ENCODE data around the gene DCHS1. TPM values are rescaled to one million over a fixed set of nuclear protein-coding genes. Genes with fewer than 3 reads are reported as not detected.

DCHS1 gene
- total and polyA plus RNA-seq, 10 donors: 1.9 to 58.8 (median 36.3) TPM

GRCh38 chr11:6654281-6655019 lies 1.2 kb downstream of the DCHS1 start:
- Histone ChIP-seq H3K4me1 (peaks cover 2 to 66% (median 32%) of the 10 kb centered on the region in 6 donors), H3K27me3 (replicated peaks in 1 of 7) (peaks cover 0 to 24% (median 0%) of the 10 kb centered on the region in 7 donors), H3K9me3 (no peaks in the 10 kb centered on the region), H3K36me3 (no peaks in the 10 kb centered on the region), H3K4me3 (peak overlapping the region; percentile 25 to 73 (median 34)), H3K27ac (peak overlapping the region; percentile 51 to 86 (median 71))
- TF ChIP-seq CTCF (IDR thresholded peaks at IDR 0.05 in 8 of 11, conservative IDR thresholded peaks at IDR 0.05 in 3 of 11) (no peak), POLR2A (IDR thresholded peaks at IDR 0.05) (no peak), POLR2AphosphoS5 (IDR thresholded peaks at IDR 0.05) (no peak)
- intact Hi-C loops (cut with DNase I; ENCODE audit: low total_unique reads): no loop called here
- peak; percentile 78 for DNase-seq
- 59 to 70% (median 66%) methylated on average over 8 to 9 of the region's 9 CpGs for WGBS, 5 donors

DNA sequence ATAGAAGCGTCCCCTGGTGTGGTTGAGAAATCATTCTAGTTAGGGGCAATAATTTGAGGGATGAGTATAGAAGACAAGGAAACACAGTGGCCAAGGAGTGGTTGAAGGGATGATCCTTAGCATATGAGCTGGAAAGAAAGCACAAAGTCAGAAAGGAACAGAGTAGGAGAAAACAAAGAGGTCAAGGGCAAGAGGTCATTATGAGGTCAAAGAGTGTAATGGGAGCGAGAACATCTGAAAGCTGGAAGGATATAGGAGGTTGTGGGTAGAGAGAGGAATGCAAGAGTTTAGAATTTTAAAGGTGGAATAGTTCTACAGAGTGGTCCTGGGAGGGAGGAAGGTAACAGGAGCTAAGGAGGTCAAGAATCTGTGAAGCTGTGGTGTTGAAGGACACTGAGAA lies 2.0 kb downstream of the DCHS1 start:
- TF ChIP-seq POLR2AphosphoS5 (IDR thresholded peaks at IDR 0.05): no peak
- no peak for TF ChIP-seq POLR2A (IDR thresholded peaks at IDR 0.05)
- no peak for TF ChIP-seq CTCF (IDR thresholded peaks at IDR 0.05 in 8 of 11, conservative IDR thresholded peaks at IDR 0.05 in 3 of 11)
- H3K4me3 ChIP-seq: no peak overlapping the region
- H3K36me3 ChIP-seq: no peaks in the 10 kb centered on the region
- peaks cover 0 to 24% (median 0%) of the 10 kb centered on the region in 7 donors for H3K27me3 ChIP-seq (replicated peaks in 1 of 7)
- DNase-seq: no peak
- peaks cover 10 to 74% (median 38%) of the 10 kb centered on the region in 6 donors for H3K4me1 ChIP-seq
- H3K9me3 ChIP-seq: no peaks in the 10 kb centered on the region
- intact Hi-C loops (cut with DNase I; ENCODE audit: low total_unique reads): no loop called here
- peak overlapping the region in 1 of 8 donors; percentile 86 for H3K27ac ChIP-seq
- 82 to 92% (median 89%) methylated on average over 2 of the region's 2 CpGs for WGBS, 5 donors

- Histone ChIP-seq H3K4me1 (peaks cover 12 to 80% (median 43%) of the 10 kb centered on the region in 6 donors), H3K9me3 (no peaks in the 10 kb centered on the region), H3K27me3 (replicated peaks in 1 of 7) (peaks cover 0 to 24% (median 0%) of the 10 kb centered on the region in 7 donors), H3K36me3 (no peaks in the 10 kb centered on the region), H3K4me3 (no peak overlapping the region), H3K27ac (peak overlapping the region in 1 of 8 donors; percentile 16)
- no peak for DNase-seq
- intact Hi-C loops (cut with DNase I; ENCODE audit: low total_unique reads): no loop called here
- 76 to 96% (median 83%) methylated on average over 1 of the region's 1 CpG for WGBS, 5 donors
- peak in 1 of 3 donors; percentile 11 for TF ChIP-seq POLR2AphosphoS5 (IDR thresholded peaks at IDR 0.05)
- TF ChIP-seq POLR2A (IDR thresholded peaks at IDR 0.05): no peak
These were observed 2.5 kb downstream of the DCHS1 start for GRCh38 chr11:6653097-6653496.

- peaks cover 21 to 89% (median 53%) of the 10 kb centered on the region in 6 donors for H3K4me1 ChIP-seq
- 48 to 67% (median 58%) methylated on average over 3 of the region's 3 CpGs for WGBS, 5 donors
- DNase-seq: no peak
- peaks cover 0 to 24% (median 0%) of the 10 kb centered on the region in 7 donors for H3K27me3 ChIP-seq (replicated peaks in 1 of 7)
- H3K36me3 ChIP-seq: no peaks in the 10 kb centered on the region
- no peak overlapping the region for H3K27ac ChIP-seq
- TF ChIP-seq POLR2A (IDR thresholded peaks at IDR 0.05) (no peak), POLR2AphosphoS5 (IDR thresholded peaks at IDR 0.05) (no peak), CTCF (IDR thresholded peaks at IDR 0.05 in 8 of 11, conservative IDR thresholded peaks at IDR 0.05 in 3 of 11) (no peak)
- H3K9me3 ChIP-seq: no peaks in the 10 kb centered on the region
- intact Hi-C loops (cut with DNase I; ENCODE audit: low total_unique reads): no loop called here
- H3K4me3 ChIP-seq: no peak overlapping the region
These were observed 3.4 kb downstream of the DCHS1 start for GRCh38 chr11:6652182-6652581.

Data from spleen (tissue), 11 donors.